GM18909 (cell line): ENCODE data around the gene ABCC8.

ENCODE experiments used
- ATAC-seq: cut with Tn5 transposase; IDR thresholded peaks from one replicate; pipeline ENCODE4 v1.9.1; 2021; ENCODE audit warnings: mild to moderate bottlenecking; ENCODE audit not compliant: unreplicated experiment, poor library complexity

Gene ABCC8

GRCh38 chr11:17410606-17411379 is 65.9 kb downstream of the ABCC8 start:
- ATAC-seq = no peak

DNA sequence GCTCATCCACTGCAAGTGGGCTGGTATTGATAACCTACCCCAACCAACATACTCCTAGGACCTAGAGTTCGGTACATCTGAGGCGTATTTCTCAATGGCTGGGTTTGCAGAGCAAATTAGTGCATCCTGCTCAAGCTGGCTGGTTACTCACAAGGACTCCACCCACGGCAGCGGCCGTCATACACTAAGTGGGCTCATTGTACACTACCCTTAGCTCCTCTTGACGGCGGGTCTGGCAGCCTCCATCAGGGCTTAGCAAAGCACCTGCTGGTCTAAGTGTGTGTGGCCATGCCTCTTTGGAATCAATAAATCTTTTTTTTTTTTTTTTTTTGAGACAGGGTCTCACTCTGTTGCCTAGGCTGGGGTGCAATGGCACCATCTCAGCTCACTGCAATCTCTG is 68.0 kb downstream of the ABCC8 start:
- ATAC-seq = no peak

DNA sequence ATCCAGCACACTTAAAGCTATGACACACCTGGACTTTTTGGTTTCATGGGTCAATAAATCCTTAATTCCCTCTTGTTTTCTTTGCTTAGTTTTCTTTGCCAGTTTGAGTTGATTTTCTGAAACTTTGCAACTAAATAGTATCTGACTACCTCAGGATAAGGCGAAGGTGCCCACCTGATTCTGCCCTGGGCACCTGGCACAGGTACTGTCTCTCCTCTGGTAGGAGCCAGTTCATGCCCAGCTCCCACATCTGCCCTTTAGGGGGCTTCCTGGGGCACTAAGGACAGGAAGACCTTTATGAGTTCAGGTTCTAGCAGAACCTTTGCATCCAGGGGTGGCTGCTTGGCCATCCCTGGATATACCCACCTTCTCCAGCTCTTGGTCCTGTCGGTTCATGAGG is 68.6 kb downstream of the ABCC8 start:
- ATAC-seq = no peak

DNA sequence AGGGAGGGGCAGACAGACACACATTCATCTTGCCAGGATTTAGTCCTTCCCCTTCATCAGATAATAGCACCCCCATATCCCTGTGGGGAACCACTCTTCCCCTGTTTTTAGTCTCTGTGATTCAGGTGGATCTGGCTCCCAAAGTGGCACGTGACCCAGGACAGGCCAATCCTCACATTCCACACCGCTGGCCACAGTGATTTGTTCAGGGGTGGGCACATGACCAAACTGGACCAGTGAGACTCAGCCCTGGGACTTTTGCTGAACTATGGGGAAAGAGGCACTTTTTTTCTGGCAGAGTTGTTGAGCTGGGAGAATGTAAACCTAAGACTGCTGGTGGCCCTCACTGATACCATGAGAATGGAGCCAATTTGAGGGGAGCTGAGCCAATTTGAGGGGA is 69.1 kb downstream of the ABCC8 start:
- ATAC-seq = no peak

GRCh38 chr11:17406818-17407149 is 69.9 kb downstream of the ABCC8 start:
- no peak for ATAC-seq

- no peak for ATAC-seq
Observed at GRCh38 chr11:17406082-17406817, 70.4 kb downstream of the ABCC8 start.

GRCh38 chr11:17405232-17406005 is 71.2 kb downstream of the ABCC8 start:
- no peak for ATAC-seq

DNA sequence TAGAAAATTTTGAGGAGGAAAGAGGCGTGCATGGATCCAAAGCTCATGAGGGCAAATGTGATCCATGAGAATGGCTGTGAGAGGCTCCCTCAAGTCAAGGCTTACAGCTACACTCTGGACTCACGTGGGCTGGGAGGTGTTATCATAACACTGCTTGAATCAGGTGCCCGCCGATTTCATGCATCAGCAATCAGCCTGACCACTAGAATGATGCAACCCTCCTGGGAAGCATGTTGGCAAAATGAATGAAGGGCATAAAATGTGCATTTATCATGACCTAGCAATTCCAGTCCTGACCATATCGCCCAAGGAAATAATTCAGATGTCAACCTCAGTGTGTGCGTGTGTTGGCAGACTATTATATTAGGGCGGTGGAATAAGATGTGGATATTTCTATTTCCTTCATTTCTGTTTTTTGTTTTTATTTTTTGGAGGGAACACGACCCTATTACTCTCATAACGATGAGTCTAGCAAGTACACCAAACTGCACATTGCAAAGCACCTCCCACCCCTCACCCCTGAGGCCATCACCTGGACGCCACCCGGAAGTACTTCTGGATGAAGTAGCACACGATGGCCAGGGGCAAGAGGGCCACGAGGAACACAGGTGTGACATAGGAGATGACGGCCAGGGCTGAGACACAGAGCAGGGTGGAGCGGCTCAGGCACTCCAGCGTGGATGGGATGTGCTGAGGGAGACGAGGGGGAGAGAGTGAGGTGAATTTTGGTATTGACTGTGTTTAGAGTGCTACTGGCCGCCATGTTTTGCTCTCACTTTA is 72.5 kb downstream of the ABCC8 start:
- no peak for ATAC-seq

DNA sequence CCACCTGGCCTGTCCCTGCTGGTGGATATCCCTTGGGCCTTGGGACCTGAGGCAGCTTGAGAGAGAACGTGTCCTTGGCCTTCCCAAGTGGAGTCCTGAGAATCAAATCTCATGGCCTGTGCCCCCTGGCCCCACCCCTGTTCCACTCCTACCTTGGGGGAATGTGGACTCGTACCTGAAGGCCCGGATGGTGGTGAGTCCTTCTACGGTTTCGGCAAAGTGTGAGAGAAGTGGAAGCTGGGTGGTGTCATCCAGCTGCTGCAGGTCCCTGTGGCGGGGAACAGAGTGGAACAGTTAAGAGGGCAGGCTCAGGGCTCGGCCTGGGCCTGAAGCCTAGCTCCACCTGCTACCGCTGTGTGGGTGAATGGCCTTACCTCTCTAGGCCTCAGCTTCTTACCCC is 74.2 kb downstream of the ABCC8 start:
- ATAC-seq = no peak

- ATAC-seq = no peak
Observed at GRCh38 chr11:17401841-17402240, 74.8 kb downstream of the ABCC8 start.

- no peak for ATAC-seq
Observed at GRCh38 chr11:17401316-17401715, 75.3 kb downstream of the ABCC8 start.

GRCh38 chr11:17400048-17400775 is 76.4 kb downstream of the ABCC8 start:
- no peak for ATAC-seq

- ATAC-seq = no peak
Observed at GRCh38 chr11:17399236-17399635, 77.4 kb downstream of the ABCC8 start.

GRCh38 chr11:17397311-17398002 is 79.2 kb downstream of the ABCC8 start:
- no peak for ATAC-seq

DNA sequence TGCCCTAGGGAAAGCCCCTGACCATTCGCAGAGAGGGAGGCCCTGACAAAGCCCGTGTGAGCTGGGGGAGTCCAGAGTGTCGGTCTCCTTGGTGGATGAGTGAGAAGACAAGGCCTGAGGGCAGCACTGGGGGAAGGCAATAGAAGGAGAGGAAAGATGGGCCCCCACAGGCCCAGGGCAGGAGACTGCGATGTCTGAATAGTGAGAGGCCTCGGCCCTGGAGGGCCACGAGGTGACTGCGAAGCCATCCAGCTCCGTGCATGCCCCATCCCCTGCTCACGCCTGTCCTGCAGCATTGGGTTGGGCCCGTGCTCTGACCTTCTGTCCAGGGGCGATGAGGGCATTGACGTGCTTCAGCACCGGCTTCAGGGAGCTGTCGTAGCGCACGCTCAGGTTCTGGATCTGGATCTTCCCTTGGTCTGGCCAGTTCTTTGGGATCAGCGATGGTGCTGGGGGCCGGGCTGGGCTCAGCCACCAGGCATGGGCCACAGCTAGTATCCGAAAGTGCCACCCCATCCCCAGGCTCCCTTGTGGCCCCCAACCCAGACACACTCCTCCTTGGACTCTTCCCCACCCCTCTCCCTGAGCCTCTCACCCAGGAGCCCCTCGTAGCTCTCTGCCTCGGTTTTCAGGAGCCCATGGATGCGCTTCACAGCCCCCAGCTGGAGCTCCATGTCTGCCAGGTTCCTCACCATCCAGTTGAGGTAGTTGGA is 79.9 kb downstream of the ABCC8 start:
- ATAC-seq = no peak

- ATAC-seq = no peak
Observed at GRCh38 chr11:17395978-17396377, 80.7 kb downstream of the ABCC8 start.

DNA sequence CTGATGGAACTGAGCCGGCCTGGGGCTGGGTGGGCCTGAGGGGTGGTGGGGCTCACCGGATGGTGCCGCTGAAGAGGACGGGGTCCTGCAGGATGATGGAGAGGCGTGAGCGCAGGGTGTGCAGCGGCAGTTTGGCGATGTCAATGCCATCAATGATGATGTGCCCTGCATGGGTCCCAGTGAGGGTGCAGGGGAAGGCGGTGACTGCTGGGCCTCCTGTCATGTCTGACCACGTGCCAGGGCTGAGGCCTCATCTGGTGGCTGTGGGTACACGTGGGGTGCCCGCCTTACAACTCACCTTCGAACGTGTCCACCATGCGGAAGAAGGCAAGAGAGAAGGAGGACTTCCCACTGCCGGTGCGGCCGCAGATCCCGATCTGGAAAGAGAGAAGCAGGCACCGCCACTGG is 81.1 kb downstream of the ABCC8 start:
- no peak for ATAC-seq

- no peak for ATAC-seq
Observed at GRCh38 chr11:17394743-17395390, 81.8 kb downstream of the ABCC8 start.
